Body of pancreas (tissue), 4 donors: ENCODE results near the gene APBA1. TPM values are rescaled to one million over a fixed set of nuclear protein-coding genes. Genes with fewer than 3 reads are reported as not detected.

ENCODE experiments used
- ATAC-seq: fragments of 150-250 bp; one replicate; pipeline ENCODE4 v1.9.1; 2016
- DNase-seq, 4 donors: peaks; one replicate each; pipeline ENCODE4 v3.0.0-alpha.2; 2019
- H3K27ac ChIP-seq, 4 donors: fragments of 200-600 bp; sonication (generic); 1 replicate in 3 of 4; 2 replicates in 1 of 4; pipeline versions ENCODE4 v1.5.1 to v1.6.1; 2016 to 2019; ENCODE audit warnings: mild to moderate bottlenecking in 1 of 4, mixed read lengths in 1 of 4, moderate library complexity in 1 of 4
- H3K27me3 ChIP-seq, 2 donors: fragments of 200-600 bp; sonication (generic); one replicate each; pipeline ENCODE4 v1.6.0; 2016; ENCODE audit warnings: mild to moderate bottlenecking in 1 of 2
- H3K36me3 ChIP-seq, 2 donors: fragments of 200-600 bp; sonication (generic); replicated peaks in 1 of 2; 2 replicates each; pipeline ENCODE4 v1.5.1; 2016; ENCODE audit warnings: low read depth in 2 of 2; ENCODE audit not compliant: insufficient read depth in 1 of 2
- H3K4me1 ChIP-seq: fragments of 200-600 bp; sonication (generic); one replicate; pipeline ENCODE4 v1.6.0; 2016
- H3K4me3 ChIP-seq, 2 donors: fragments of 200-600 bp; sonication (generic); 1 replicate in 1 of 2; 2 replicates in 1 of 2; pipeline ENCODE4 v1.5.1; 2016 to 2019
- H3K9me3 ChIP-seq, 3 donors: fragments of 200-600 bp; sonication (generic); 1 replicate in 2 of 3; 2 replicates in 1 of 3; pipeline ENCODE4 v1.5.1; 2016
- CTCF ChIP-seq, 7 experiments: fragments of 450-650 bp in 4 of 7; fragments of 200-600 bp in 3 of 7; sonication (generic) in 3 of 7; IDR thresholded peaks; one replicate each; pipeline ENCODE4 v1.5.1; 2016 to 2019; ENCODE audit warnings: antibody characterized with exemption in 7 of 7
- POLR2A ChIP-seq, 3 donors: fragments of 450-650 bp; IDR thresholded peaks; one replicate each; pipeline ENCODE4 v1.6.1; 2016; ENCODE audit warnings: antibody characterized with exemption in 3 of 3, mild to moderate bottlenecking in 2 of 3
- WGBS, 2 donors: methylation state at CpG; one replicate each; pipeline ENCODE4 v1.1.5; 2017; 5-methylcytosine and 5-hydroxymethylcytosine counted together
- intact Hi-C: fragments of 100-400 bp; cut with DNase I; formaldehyde crosslinking; loops from one replicate; pipeline ENCODE4 v1.15.1; 2023
- total RNA-seq, 2 donors: library from RNA; depleted of rRNA; stranded (reverse); fragments of >200 nt; gene quantifications; one replicate each; pipeline ENCODE4 v1.1.0, GENCODE V29; 2016

APBA1 gene
- total RNA-seq, 2 donors from 2014 or later = 3.3 to 3.6 TPM

DNA sequence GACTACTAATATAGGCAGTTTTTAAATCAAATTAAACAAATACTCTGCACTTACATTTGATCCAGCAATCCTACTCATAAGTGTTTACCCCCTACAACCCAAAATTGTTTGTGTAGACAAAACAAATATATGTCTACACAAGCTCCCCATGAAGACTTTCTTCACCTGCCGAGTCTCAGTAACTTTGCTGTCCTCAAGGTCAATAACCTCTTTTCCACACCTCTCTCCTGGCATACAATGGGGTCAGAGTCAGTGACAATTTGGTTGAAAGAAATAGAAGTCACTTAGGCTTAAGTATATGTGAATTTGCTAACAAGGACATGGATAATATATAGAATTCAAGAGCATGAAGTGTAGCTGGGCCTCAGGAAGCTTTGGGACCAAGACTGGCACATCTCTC, 29.1 kb downstream of the APBA1 start:
- intact Hi-C loops = no loop called here
- Histone ChIP-seq H3K4me3 (no peak overlapping the region), H3K27me3 (no peaks in the 10 kb centered on the region), H3K9me3 (no peaks in the 10 kb centered on the region), H3K4me1 (peaks cover 14% of the 10 kb centered on the region), H3K36me3 (no peaks in the 10 kb centered on the region), H3K27ac (no peak overlapping the region)
- TF ChIP-seq CTCF (IDR thresholded peaks at IDR 0.05) (no peak), POLR2A (IDR thresholded peaks at IDR 0.05) (no peak)
- DNase-seq (no peak), ATAC-seq (no peak)
- 81 to 85% methylated on average over 1 of the region's 1 CpG for WGBS, 2 donors

GRCh38 chr9:69637817-69638200, 34.4 kb downstream of the APBA1 start:
- no peaks in the 10 kb centered on the region for H3K36me3 ChIP-seq
- intact Hi-C loops = no loop called here
- TF ChIP-seq POLR2A (IDR thresholded peaks at IDR 0.05) (no peak), CTCF (IDR thresholded peaks at IDR 0.05) (no peak)
- no peak for DNase-seq
- H3K4me3 ChIP-seq = no peak overlapping the region
- no peaks in the 10 kb centered on the region for H3K9me3 ChIP-seq
- no peaks in the 10 kb centered on the region for H3K4me1 ChIP-seq
- no peak overlapping the region for H3K27ac ChIP-seq
- ATAC-seq = peak; percentile 47
- no peaks in the 10 kb centered on the region for H3K27me3 ChIP-seq

GRCh38 chr9:69637193-69637816, 34.9 kb downstream of the APBA1 start:
- Histone ChIP-seq H3K36me3 (no peaks in the 10 kb centered on the region), H3K4me1 (no peaks in the 10 kb centered on the region), H3K27ac (no peak overlapping the region), H3K27me3 (no peaks in the 10 kb centered on the region), H3K4me3 (no peak overlapping the region), H3K9me3 (no peaks in the 10 kb centered on the region)
- no peak for TF ChIP-seq CTCF (IDR thresholded peaks at IDR 0.05)
- TF ChIP-seq POLR2A (IDR thresholded peaks at IDR 0.05) = no peak
- DNase-seq (no peak), ATAC-seq (no peak)
- 92 to 98% methylated on average over 2 of the region's 2 CpGs for WGBS, 2 donors
- intact Hi-C loops = no loop called here

- no peak for ATAC-seq
- H3K27ac ChIP-seq = no peak overlapping the region
- H3K27me3 ChIP-seq = no peaks in the 10 kb centered on the region
- no peaks in the 10 kb centered on the region for H3K36me3 ChIP-seq
- DNase-seq = no peak
- intact Hi-C loops = no loop called here
- TF ChIP-seq CTCF (IDR thresholded peaks at IDR 0.05) (no peak), POLR2A (IDR thresholded peaks at IDR 0.05) (no peak)
- no peaks in the 10 kb centered on the region for H3K9me3 ChIP-seq
- no peak overlapping the region for H3K4me3 ChIP-seq
- 50 to 87% methylated on average over 1 of the region's 1 CpG for WGBS, 2 donors
- no peaks in the 10 kb centered on the region for H3K4me1 ChIP-seq
Observed at GRCh38 chr9:69633716-69634115, 38.5 kb downstream of the APBA1 start.

DNA sequence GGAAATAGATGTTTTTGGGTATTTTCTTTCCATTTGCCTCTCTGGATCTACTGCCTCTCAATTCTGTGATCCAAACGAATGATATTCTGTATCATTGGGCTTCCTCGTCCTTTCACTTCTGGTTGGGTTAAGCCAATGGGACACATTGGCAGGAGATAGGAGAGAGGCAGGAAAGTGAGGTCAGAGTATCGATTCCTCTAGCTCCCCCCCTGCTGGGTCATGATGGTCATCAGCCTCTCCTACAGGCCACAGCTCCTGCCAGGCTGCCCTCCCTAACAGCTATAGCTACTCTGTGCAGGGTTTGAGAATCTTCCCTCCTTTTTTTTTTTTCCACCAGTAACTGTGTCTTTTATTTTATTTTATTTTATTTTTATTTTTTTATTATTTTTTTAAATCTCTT, 39.4 kb downstream of the APBA1 start:
- TF ChIP-seq POLR2A (IDR thresholded peaks at IDR 0.05) (no peak), CTCF (IDR thresholded peaks at IDR 0.05) (no peak)
- ATAC-seq = no peak
- H3K27ac ChIP-seq = no peak overlapping the region
- H3K4me1 ChIP-seq = no peaks in the 10 kb centered on the region
- H3K4me3 ChIP-seq = no peak overlapping the region
- H3K27me3 ChIP-seq = no peaks in the 10 kb centered on the region
- H3K9me3 ChIP-seq = no peaks in the 10 kb centered on the region
- no peak for DNase-seq
- no peaks in the 10 kb centered on the region for H3K36me3 ChIP-seq
- WGBS, 2 donors = 52 to 53% methylated on average over 3 of the region's 3 CpGs
- intact Hi-C loops = no loop called here
